ENCODE data around the gene AK5.

AK5 gene

DNA sequence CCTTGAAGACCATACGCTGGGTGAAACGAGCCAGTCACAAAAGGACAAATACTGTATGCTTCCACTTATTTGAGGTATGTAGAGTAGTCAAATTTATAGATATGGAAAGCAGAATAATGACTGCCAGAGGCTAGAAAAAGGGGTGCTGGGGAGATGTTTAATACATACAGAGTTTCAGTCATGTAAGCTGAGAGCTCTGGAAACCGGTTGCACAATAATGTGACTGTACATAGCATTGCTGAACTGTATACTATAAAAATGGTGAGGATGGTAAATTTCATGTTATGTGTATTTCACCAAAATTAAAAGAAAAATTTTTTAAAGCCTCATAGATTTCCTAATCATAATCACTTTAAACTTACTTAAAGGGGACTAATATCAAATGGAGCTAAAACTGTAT is 289.8 kb downstream of the AK5 start:
- ATAC-seq = no peak
- TF ChIP-seq ESRRG (CRISPR knock-in tag; IDR thresholded peaks at IDR 0.05) = no peak
- TF ChIP-seq, protein P1, sequence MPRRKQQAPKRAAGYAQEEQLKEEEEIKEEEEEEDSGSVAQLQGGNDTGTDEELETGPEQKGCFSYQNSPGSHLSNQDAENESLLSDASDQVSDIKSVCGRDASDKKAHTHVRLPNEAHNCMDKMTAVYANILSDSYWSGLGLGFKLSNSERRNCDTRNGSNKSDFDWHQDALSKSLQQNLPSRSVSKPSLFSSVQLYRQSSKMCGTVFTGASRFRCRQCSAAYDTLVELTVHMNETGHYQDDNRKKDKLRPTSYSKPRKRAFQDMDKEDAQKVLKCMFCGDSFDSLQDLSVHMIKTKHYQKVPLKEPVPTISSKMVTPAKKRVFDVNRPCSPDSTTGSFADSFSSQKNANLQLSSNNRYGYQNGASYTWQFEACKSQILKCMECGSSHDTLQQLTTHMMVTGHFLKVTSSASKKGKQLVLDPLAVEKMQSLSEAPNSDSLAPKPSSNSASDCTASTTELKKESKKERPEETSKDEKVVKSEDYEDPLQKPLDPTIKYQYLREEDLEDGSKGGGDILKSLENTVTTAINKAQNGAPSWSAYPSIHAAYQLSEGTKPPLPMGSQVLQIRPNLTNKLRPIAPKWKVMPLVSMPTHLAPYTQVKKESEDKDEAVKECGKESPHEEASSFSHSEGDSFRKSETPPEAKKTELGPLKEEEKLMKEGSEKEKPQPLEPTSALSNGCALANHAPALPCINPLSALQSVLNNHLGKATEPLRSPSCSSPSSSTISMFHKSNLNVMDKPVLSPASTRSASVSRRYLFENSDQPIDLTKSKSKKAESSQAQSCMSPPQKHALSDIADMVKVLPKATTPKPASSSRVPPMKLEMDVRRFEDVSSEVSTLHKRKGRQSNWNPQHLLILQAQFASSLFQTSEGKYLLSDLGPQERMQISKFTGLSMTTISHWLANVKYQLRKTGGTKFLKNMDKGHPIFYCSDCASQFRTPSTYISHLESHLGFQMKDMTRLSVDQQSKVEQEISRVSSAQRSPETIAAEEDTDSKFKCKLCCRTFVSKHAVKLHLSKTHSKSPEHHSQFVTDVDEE (CRISPR knock-in tag; IDR thresholded peaks at IDR 0.05) = no peak
- TF ChIP-seq, protein P2, sequence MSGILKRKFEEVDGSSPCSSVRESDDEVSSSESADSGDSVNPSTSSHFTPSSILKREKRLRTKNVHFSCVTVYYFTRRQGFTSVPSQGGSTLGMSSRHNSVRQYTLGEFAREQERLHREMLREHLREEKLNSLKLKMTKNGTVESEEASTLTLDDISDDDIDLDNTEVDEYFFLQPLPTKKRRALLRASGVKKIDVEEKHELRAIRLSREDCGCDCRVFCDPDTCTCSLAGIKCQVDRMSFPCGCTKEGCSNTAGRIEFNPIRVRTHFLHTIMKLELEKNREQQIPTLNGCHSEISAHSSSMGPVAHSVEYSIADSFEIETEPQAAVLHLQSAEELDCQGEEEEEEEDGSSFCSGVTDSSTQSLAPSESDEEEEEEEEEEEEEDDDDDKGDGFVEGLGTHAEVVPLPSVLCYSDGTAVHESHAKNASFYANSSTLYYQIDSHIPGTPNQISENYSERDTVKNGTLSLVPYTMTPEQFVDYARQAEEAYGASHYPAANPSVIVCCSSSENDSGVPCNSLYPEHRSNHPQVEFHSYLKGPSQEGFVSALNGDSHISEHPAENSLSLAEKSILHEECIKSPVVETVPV (CRISPR knock-in tag; IDR thresholded peaks at IDR 0.05) = no peak
- no peak for TF ChIP-seq ZNF70 (CRISPR knock-in tag; IDR thresholded peaks at IDR 0.05)
- no peak for TF ChIP-seq TOX (CRISPR knock-in tag; IDR thresholded peaks at IDR 0.05; ENCODE audit: borderline replicate concordance)
- no peak for TF ChIP-seq GLIS3 (CRISPR knock-in tag; IDR thresholded peaks at IDR 0.05)
- TF ChIP-seq ZNF8 (CRISPR knock-in tag; IDR thresholded peaks at IDR 0.05) = no peak
- no peak for TF ChIP-seq RARB (CRISPR knock-in tag; IDR thresholded peaks at IDR 0.05)
- TF ChIP-seq ARNTL (CRISPR knock-in tag; IDR thresholded peaks at IDR 0.05; ENCODE audit: borderline replicate concordance, low read depth) = no peak
- no peak for TF ChIP-seq SNAI2 (CRISPR knock-in tag; IDR thresholded peaks at IDR 0.05)
- TF ChIP-seq OSR1 (CRISPR knock-in tag; IDR thresholded peaks at IDR 0.05) = no peak
- TF ChIP-seq TCF4 (CRISPR knock-in tag; IDR thresholded peaks at IDR 0.05; ENCODE audit: borderline replicate concordance) = no peak
- no peak for TF ChIP-seq ZNF565 (CRISPR knock-in tag; conservative IDR thresholded peaks at IDR 0.05; ENCODE audit: low read depth)
- no peak for TF ChIP-seq BACH2 (CRISPR knock-in tag; IDR thresholded peaks at IDR 0.05; ENCODE audit: borderline replicate concordance)
- TF ChIP-seq, protein P3, sequence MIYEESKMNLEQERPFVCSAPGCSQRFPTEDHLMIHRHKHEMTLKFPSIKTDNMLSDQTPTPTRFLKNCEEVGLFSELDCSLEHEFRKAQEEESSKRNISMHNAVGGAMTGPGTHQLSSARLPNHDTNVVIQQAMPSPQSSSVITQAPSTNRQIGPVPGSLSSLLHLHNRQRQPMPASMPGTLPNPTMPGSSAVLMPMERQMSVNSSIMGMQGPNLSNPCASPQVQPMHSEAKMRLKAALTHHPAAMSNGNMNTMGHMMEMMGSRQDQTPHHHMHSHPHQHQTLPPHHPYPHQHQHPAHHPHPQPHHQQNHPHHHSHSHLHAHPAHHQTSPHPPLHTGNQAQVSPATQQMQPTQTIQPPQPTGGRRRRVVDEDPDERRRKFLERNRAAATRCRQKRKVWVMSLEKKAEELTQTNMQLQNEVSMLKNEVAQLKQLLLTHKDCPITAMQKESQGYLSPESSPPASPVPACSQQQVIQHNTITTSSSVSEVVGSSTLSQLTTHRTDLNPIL (CRISPR knock-in tag; IDR thresholded peaks at IDR 0.05; ENCODE audit: low read depth) = no peak
- TF ChIP-seq PPARA (CRISPR knock-in tag; IDR thresholded peaks at IDR 0.05; ENCODE audit: borderline replicate concordance) = no peak
- TF ChIP-seq ZFP3 (CRISPR knock-in tag; IDR thresholded peaks at IDR 0.05) = no peak
- TF ChIP-seq ZFP30 (CRISPR knock-in tag; IDR thresholded peaks at IDR 0.05) = no peak

DNA sequence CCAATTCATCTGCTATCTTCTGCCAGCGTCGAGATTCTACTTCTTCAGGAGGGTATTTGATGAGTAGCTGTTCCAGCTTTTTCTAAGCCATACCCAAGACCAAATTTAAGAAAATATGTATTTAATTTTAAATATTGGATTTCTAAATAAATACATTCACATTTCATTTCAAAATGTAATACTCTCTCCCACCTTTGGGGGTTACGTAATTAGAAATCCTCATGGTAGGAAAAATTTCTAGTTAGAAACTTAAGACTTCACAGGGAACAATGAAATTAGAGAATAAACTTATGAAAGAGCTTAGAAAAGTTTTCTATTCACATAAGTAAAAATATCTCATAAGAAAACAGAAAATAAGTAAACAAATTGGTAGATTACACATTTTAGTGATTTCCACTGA is 297.7 kb downstream of the AK5 start:
- no peak for ATAC-seq
- TF ChIP-seq ZNF70 (CRISPR knock-in tag; IDR thresholded peaks at IDR 0.05) (no peak), ZFP30 (CRISPR knock-in tag; IDR thresholded peaks at IDR 0.05) (no peak), RARB (CRISPR knock-in tag; IDR thresholded peaks at IDR 0.05) (no peak), ESRRG (CRISPR knock-in tag; IDR thresholded peaks at IDR 0.05) (no peak), ZNF565 (CRISPR knock-in tag; conservative IDR thresholded peaks at IDR 0.05; ENCODE audit: low read depth) (no peak), PPARA (CRISPR knock-in tag; IDR thresholded peaks at IDR 0.05; ENCODE audit: borderline replicate concordance) (no peak), TCF4 (CRISPR knock-in tag; IDR thresholded peaks at IDR 0.05; ENCODE audit: borderline replicate concordance) (no peak), OSR1 (CRISPR knock-in tag; IDR thresholded peaks at IDR 0.05) (no peak), GLIS3 (CRISPR knock-in tag; IDR thresholded peaks at IDR 0.05) (no peak), BACH2 (CRISPR knock-in tag; IDR thresholded peaks at IDR 0.05; ENCODE audit: borderline replicate concordance) (no peak)
- TF ChIP-seq, protein P4, sequence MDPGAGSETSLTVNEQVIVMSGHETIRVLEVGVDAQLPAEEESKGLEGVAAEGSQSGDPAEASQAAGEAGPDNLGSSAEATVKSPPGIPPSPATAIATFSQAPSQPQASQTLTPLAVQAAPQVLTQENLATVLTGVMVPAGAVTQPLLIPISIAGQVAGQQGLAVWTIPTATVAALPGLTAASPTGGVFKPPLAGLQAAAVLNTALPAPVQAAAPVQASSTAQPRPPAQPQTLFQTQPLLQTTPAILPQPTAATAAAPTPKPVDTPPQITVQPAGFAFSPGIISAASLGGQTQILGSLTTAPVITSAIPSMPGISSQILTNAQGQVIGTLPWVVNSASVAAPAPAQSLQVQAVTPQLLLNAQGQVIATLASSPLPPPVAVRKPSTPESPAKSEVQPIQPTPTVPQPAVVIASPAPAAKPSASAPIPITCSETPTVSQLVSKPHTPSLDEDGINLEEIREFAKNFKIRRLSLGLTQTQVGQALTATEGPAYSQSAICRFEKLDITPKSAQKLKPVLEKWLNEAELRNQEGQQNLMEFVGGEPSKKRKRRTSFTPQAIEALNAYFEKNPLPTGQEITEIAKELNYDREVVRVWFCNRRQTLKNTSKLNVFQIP (CRISPR knock-in tag; IDR thresholded peaks at IDR 0.05; ENCODE audit: borderline replicate concordance, low read depth) = no peak

DNA sequence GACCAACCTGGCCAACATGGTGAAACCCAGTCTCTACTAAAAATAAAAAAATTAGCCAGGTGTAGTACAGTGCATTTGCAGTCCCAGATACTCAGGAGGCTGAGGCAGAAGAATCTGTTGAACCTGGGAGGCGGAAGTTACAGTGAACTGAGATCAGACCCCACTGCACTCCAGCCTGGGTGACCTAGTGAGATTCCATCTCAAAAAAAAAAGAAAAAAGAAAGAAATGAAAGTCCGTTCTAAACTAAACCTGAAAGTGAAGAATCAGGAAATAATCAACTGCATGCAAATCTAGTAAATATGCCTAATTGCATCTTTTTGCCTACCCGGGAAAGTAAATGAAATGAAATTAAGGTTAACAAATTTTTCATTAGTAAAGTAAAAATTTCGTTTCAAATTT is 301.1 kb downstream of the AK5 start:
- no peak for ATAC-seq
- TF ChIP-seq, protein P4 (CRISPR knock-in tag; IDR thresholded peaks at IDR 0.05; ENCODE audit: borderline replicate concordance, low read depth) = no peak
- no peak for TF ChIP-seq ZFP3 (CRISPR knock-in tag; IDR thresholded peaks at IDR 0.05)
- no peak for TF ChIP-seq PPARA (CRISPR knock-in tag; IDR thresholded peaks at IDR 0.05; ENCODE audit: borderline replicate concordance)
- no peak for TF ChIP-seq ISL1 (CRISPR knock-in tag; IDR thresholded peaks at IDR 0.05)
- no peak for TF ChIP-seq TOX (CRISPR knock-in tag; IDR thresholded peaks at IDR 0.05; ENCODE audit: borderline replicate concordance)
- TF ChIP-seq SNAI2 (CRISPR knock-in tag; IDR thresholded peaks at IDR 0.05) = no peak
- no peak for TF ChIP-seq ZNF565 (CRISPR knock-in tag; conservative IDR thresholded peaks at IDR 0.05; ENCODE audit: low read depth)
- no peak for TF ChIP-seq ZNF70 (CRISPR knock-in tag; IDR thresholded peaks at IDR 0.05)
- TF ChIP-seq ZC3H10 (CRISPR knock-in tag; IDR thresholded peaks at IDR 0.05) = no peak
- no peak for TF ChIP-seq OSR1 (CRISPR knock-in tag; IDR thresholded peaks at IDR 0.05)
- TF ChIP-seq ARNTL (CRISPR knock-in tag; IDR thresholded peaks at IDR 0.05; ENCODE audit: borderline replicate concordance, low read depth) = no peak
- TF ChIP-seq RARB (CRISPR knock-in tag; IDR thresholded peaks at IDR 0.05) = no peak
- no peak for TF ChIP-seq ZNF8 (CRISPR knock-in tag; IDR thresholded peaks at IDR 0.05)
- no peak for TF ChIP-seq CSDC2 (CRISPR knock-in tag; IDR thresholded peaks at IDR 0.05)
- TF ChIP-seq BACH2 (CRISPR knock-in tag; IDR thresholded peaks at IDR 0.05; ENCODE audit: borderline replicate concordance) = no peak
- TF ChIP-seq TCF4 (CRISPR knock-in tag; IDR thresholded peaks at IDR 0.05; ENCODE audit: borderline replicate concordance) = no peak
- TF ChIP-seq, protein P5, sequence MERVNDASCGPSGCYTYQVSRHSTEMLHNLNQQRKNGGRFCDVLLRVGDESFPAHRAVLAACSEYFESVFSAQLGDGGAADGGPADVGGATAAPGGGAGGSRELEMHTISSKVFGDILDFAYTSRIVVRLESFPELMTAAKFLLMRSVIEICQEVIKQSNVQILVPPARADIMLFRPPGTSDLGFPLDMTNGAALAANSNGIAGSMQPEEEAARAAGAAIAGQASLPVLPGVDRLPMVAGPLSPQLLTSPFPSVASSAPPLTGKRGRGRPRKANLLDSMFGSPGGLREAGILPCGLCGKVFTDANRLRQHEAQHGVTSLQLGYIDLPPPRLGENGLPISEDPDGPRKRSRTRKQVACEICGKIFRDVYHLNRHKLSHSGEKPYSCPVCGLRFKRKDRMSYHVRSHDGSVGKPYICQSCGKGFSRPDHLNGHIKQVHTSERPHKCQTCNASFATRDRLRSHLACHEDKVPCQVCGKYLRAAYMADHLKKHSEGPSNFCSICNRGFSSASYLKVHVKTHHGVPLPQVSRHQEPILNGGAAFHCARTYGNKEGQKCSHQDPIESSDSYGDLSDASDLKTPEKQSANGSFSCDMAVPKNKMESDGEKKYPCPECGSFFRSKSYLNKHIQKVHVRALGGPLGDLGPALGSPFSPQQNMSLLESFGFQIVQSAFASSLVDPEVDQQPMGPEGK (CRISPR knock-in tag; IDR thresholded peaks at IDR 0.05; ENCODE audit: borderline replicate concordance) = no peak
- TF ChIP-seq ESRRG (CRISPR knock-in tag; IDR thresholded peaks at IDR 0.05) = no peak
- no peak for TF ChIP-seq ZFP30 (CRISPR knock-in tag; IDR thresholded peaks at IDR 0.05)

All from SK-N-SH treated with all-trans-retinoic acid at 6 μM for 48 hours (cell line).